K562 (cell line): ENCODE measurements around the gene NPAS3. TPM values are rescaled to one million over a fixed set of nuclear protein-coding genes. Genes with fewer than 3 reads are reported as not detected.

Source experiments
- ATAC-seq: fragments of 200-7000 bp; cut with Tn5 transposase; 3 replicates; pipeline ENCODE4 v1.9.1; 2020; ENCODE audit warnings: moderate library complexity
- BruUV-seq: library from RNA; stranded (reverse); fragments of 400-500 nt; replicated peaks from 2 replicates; lab custom pipeline; 2021; lab: Mats Ljungman, UMichigan
- CTCF ChIA-PET: fragments of 300-600 bp; formaldehyde crosslinking; extraction: SDS; loops from one replicate; lab custom pipeline; 2021; ENCODE audit warnings: low intra/inter-chr PET ratio; lab: Yijun Ruan, JAX
- POLR2A ChIA-PET: fragments of 300-600, 350-650 bp; sonication (Branson Sonifier 250); formaldehyde crosslinking; extraction: SDS; loops from one replicate; lab custom pipeline; 2021; ENCODE audit warnings: antibody characterized with exemption, inconsistent platforms; lab: Yijun Ruan, JAX
- DNase-seq, 4 experiments: peaks; one replicate each; pipeline versions ENCODE4 v3.0.0 to v3.0.0-alpha.2; 2011 to 2018; ENCODE audit warnings: low spot score in 3 of 4, mixed read lengths in 3 of 4; ENCODE audit errors: extremely low read depth in 1 of 4
- FAIRE-seq: peaks from 2 replicates; lab custom pipeline; 2011; peaks lifted over from hg19 to GRCh38; lab: Jason Lieb, UNC
- H2AFZ ChIP-seq: 2 replicates; pipeline ENCODE4 v1.6.0; 2011; ENCODE audit warnings: low read depth, low read length, control low read depth, inconsistent platforms
- H3K27ac ChIP-seq: fragments of 200-600 bp; 3 replicates; pipeline ENCODE4 v1.8.0; 2011; ENCODE audit warnings: low read depth, mild to moderate bottlenecking, control low read depth, inconsistent platforms, low read length, moderate library complexity, mixed read lengths; ENCODE audit errors: extremely low read depth
- H3K27me3 ChIP-seq, 2 experiments: fragments of 300-600 bp in 1 of 2; 2 replicates in 1 of 2; 3 replicates in 1 of 2; pipeline versions ENCODE4 v1.6.0 to v1.8.0; 2011; ENCODE audit warnings: inconsistent platforms in 2 of 2, low read length in 2 of 2, mild to moderate bottlenecking in 1 of 2, mixed read lengths in 1 of 2, moderate library complexity in 1 of 2; ENCODE audit not compliant: control insufficient read depth in 2 of 2, insufficient read depth in 2 of 2
- H3K36me3 ChIP-seq: fragments of 300-600 bp; 3 replicates; pipeline ENCODE4 v1.8.0; 2011; ENCODE audit warnings: mild to moderate bottlenecking, low read length, inconsistent platforms; ENCODE audit not compliant: control insufficient read depth, insufficient read depth
- H3K4me1 ChIP-seq, 2 experiments: fragments of 200-600 bp in 1 of 2; replicated peaks in 1 of 2; 2 replicates in 1 of 2; 3 replicates in 1 of 2; pipeline versions ENCODE4 v1.5.1 to v1.8.0; 2011; ENCODE audit warnings: inconsistent platforms in 2 of 2, low read length in 2 of 2, mild to moderate bottlenecking in 1 of 2, mixed read lengths in 1 of 2, moderate library complexity in 1 of 2; ENCODE audit not compliant: control insufficient read depth in 2 of 2, insufficient read depth in 2 of 2
- H3K4me2 ChIP-seq: 2 replicates; pipeline ENCODE4 v1.6.1; 2011; ENCODE audit warnings: low read length, control low read depth, inconsistent platforms, mixed read lengths; ENCODE audit not compliant: insufficient read depth
- H3K4me3 ChIP-seq: fragments of 200-600 bp; sonication (generic), shearing (Covaris generic); 2 replicates; pipeline ENCODE4 v1.5.1; 2016; ENCODE audit warnings: control low read depth, inconsistent platforms
- H3K79me2 ChIP-seq: fragments of 200-600 bp; 3 replicates; pipeline ENCODE4 v1.8.0; 2011; ENCODE audit warnings: low read length, inconsistent platforms; ENCODE audit not compliant: control insufficient read depth, insufficient read depth
- H3K9ac ChIP-seq, 2 experiments: 2 replicates each; pipeline versions ENCODE4 v1.6.0 to v1.6.1; 2011; ENCODE audit warnings: low read depth in 2 of 2, low read length in 2 of 2, control low read depth in 1 of 2, inconsistent platforms in 1 of 2, mild to moderate bottlenecking in 1 of 2, mixed read lengths in 1 of 2; ENCODE audit not compliant: insufficient read depth in 1 of 2
- H3K9me1 ChIP-seq: one replicate; pipeline ENCODE4 v1.6.0; 2011; ENCODE audit warnings: inconsistent platforms, mild to moderate bottlenecking, low read length, moderate library complexity; ENCODE audit not compliant: control insufficient read depth, insufficient read depth
- H3K9me3 ChIP-seq: replicated peaks from 2 replicates; pipeline ENCODE4 v1.5.1; 2011; ENCODE audit warnings: low read depth, low read length, inconsistent platforms; ENCODE audit not compliant: control insufficient read depth, insufficient read depth
- H4K20me1 ChIP-seq: replicated peaks from 2 replicates; pipeline ENCODE4 v1.6.1; 2011; ENCODE audit warnings: low read length, inconsistent platforms, mixed read lengths; ENCODE audit not compliant: control insufficient read depth, insufficient read depth
- CREBBP ChIP-seq: IDR thresholded peaks from one replicate; pipeline ENCODE4 v1.6.1; 2012; ENCODE audit warnings: low read depth, mild to moderate bottlenecking, control low read depth, inconsistent platforms, low read length
- ELF1 ChIP-seq: fragments of 200-800 bp; sonication (Bioruptor generic); IDR thresholded peaks from 2 replicates; pipeline ENCODE4 v1.6.1; 2016; ENCODE audit warnings: missing genetic modification characterization, missing compliant biosample characterization
- GATA2 ChIP-seq: sonication (generic); formaldehyde crosslinking; IDR thresholded peaks from 2 replicates; pipeline ENCODE4 v1.4.0; 2020; ENCODE audit warnings: mild to moderate bottlenecking, missing genetic modification reagents
- HNRNPL ChIP-seq: fragments of 200-400 bp; formaldehyde crosslinking; IDR thresholded peaks from 2 replicates; pipeline ENCODE4 v1.6.1; 2017; ENCODE audit warnings: low read depth, mild to moderate bottlenecking, low read length
- MCM2 ChIP-seq: fragments of 450-650 bp; IDR thresholded peaks from 2 replicates; pipeline ENCODE4 v1.6.1; 2017; ENCODE audit warnings: low read depth, mild to moderate bottlenecking
- NFIX ChIP-seq: fragments of 250-450 bp; sonication (Bioruptor Pico); IDR thresholded peaks from 2 replicates; pipeline ENCODE4 v1.4.0; 2020; ENCODE audit warnings: low read depth, mild to moderate bottlenecking, moderate library complexity
- NONO ChIP-seq, 2 experiments: fragments of 200-400 bp in 1 of 2; fragments of 450-650 bp in 1 of 2; formaldehyde crosslinking in 1 of 2; IDR thresholded peaks; 2 replicates each; pipeline ENCODE4 v1.6.1; 2017; ENCODE audit warnings: low read depth in 2 of 2, mild to moderate bottlenecking in 2 of 2, moderate library complexity in 2 of 2, low read length in 1 of 2
- POLR3A ChIP-seq: IDR thresholded peaks from 2 replicates; pipeline ENCODE4 v1.6.1; 2011; ENCODE audit warnings: borderline replicate concordance, mild to moderate bottlenecking, moderate library complexity; ENCODE audit not compliant: insufficient read length, insufficient read depth; ENCODE audit errors: extremely low read depth
- RBM39 ChIP-seq: fragments of 200-400 bp; formaldehyde crosslinking; optimal IDR thresholded peaks from 2 replicates; pipeline ENCODE3; 2018; ENCODE audit warnings: low read depth, low read length
- SP1 ChIP-seq: sonication (generic); formaldehyde crosslinking; IDR thresholded peaks from 2 replicates; pipeline ENCODE4 v1.8.1; 2022; ENCODE audit warnings: mild to moderate bottlenecking, missing genetic modification reagents
- TBP ChIP-seq: optimal IDR thresholded peaks from 2 replicates; pipeline ENCODE3; 2011; ENCODE audit warnings: low read depth, low read length, improper control_type of control experiment
- ZC3H11A ChIP-seq: IDR thresholded peaks from 2 replicates; pipeline ENCODE4 v1.6.1; 2012; ENCODE audit warnings: low read depth, low read length, improper control_type of control experiment
- ZEB2 ChIP-seq: fragments of 450-650 bp; IDR thresholded peaks from 2 replicates; pipeline ENCODE4 v1.6.1; 2016
- ZNF140 ChIP-seq: fragments of 250-450 bp; sonication (Bioruptor Pico); IDR thresholded peaks from 2 replicates; pipeline ENCODE4 v1.8.0; 2021; ENCODE audit warnings: moderate library complexity, mild to moderate bottlenecking, inconsistent platforms
- ZNF589 ChIP-seq: fragments of 200-800 bp; sonication (Bioruptor generic); IDR thresholded peaks from 2 replicates; pipeline ENCODE4 v1.6.1; 2016; ENCODE audit warnings: low read depth, missing genetic modification characterization, missing compliant biosample characterization
- WGBS: fragments of 100-300 bp; shearing (Covaris generic); methylation state at CpG from one replicate; pipeline ENCODE4 v1.1.6; 2016; ENCODE audit warnings: low coverage, mixed read lengths; ENCODE audit not compliant: insufficient coverage; ENCODE audit errors: missing lambda C conversion rate; 5-methylcytosine and 5-hydroxymethylcytosine counted together
- in situ Hi-C: fragments of 300-500 bp; cut with MboI; formaldehyde crosslinking; loops from 4 replicates; pipeline ENCODE4 v1.15.0; 2018; ENCODE audit warnings: inconsistent platforms, mixed read lengths
- intact Hi-C: fragments of 100-400 bp; cut with micrococcal nuclease; formaldehyde crosslinking; loops from 2 replicates; pipeline ENCODE4 v1.14.2; 2022
- polyA plus RNA-seq, 8 experiments: library from polyadenylated mRNA; depleted of rRNA in 4 of 8; stranded (reverse) in 5 of 8; unstranded in 3 of 8; fragments of >200 nt; fragmentation: Nextera tagmentation in 2 of 8; fragmentation: Illumina TruSeq in 1 of 8; extraction: Ambion mirVana in 2 of 8; extraction: Trizol in 1 of 8; gene quantifications; 2 replicates each; pipeline versions ENCODE4 v1.2.1 to v1.2.3, GENCODE V29; 2011 to 2014; ENCODE audit warnings: inconsistent platforms in 1 of 8, missing spikeins in 1 of 8
- total RNA-seq, 7 experiments: library from RNA; depleted of rRNA in 6 of 7; stranded (reverse); fragments of >200 nt in 6 of 7; fragmentation: Illumina TruSeq in 2 of 7; extraction: Trizol in 2 of 7; gene quantifications; 2 replicates each; pipeline versions ENCODE4 v1.2.1 to v1.2.3, GENCODE V29; 2011 to 2021; ENCODE audit warnings: low replicate concordance in 1 of 7
- TF ChIP-seq, protein P1 (sequence below): IDR thresholded peaks from 3 replicates; pipeline ENCODE4 v1.6.1; 2011; ENCODE audit warnings: borderline replicate concordance, mild to moderate bottlenecking, moderate library complexity; ENCODE audit not compliant: insufficient read length; ENCODE audit errors: extremely low read depth
- TF ChIP-seq, protein P2 (sequence below): fragments of 450-650 bp; formaldehyde crosslinking; IDR thresholded peaks from 2 replicates; pipeline ENCODE4 v1.4.0; 2020; ENCODE audit warnings: mild to moderate bottlenecking, mixed read lengths

Gene NPAS3
- total and polyA plus RNA-seq, 9 of the 15 experiments (the other 6 are each of a cell fraction or from before 2014, with no cell fraction given), result 0.04 TPM; not detected in 8

DNA sequence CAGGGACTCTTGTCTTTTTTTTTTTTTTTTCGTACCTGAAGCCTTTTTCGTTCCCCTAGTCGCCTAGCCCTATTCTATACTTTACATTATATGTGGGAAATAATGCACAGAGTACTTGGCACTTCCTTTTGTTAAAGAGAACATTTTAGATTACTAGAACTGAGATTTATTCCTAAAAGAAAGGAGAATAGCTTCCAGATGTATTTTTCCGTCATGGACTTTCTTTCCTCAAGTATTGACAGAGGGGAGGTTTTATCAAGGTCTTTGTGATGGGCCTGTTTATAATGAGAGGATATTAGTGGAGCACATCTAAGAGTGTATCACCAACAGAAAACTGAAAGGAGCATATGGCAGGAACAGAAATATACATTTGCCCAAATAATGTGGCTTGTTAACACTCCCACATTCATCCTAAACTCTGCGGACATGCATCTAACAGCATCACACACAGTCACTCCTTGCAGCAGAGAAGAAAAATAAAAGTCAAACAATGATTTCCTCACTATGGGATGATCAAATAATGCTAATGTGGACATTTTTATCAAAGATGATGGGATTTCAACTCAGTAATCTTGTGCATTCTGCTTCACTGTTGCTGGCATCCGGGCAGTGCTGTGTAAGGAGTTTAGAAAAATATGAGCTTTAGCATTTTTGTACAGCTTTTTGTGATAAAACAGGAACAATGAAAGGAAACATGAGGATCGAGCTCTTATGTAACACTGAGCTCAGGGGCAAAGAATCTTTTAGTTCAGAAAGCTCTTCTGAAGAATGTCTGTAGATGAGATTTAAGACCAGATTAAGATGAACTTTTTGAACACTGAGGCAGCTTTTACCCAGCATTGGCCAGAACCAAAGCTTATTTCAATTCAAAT is 829.1 kb downstream of the NPAS3 start:
- Histone ChIP-seq H3K4me2 (no peak overlapping the region), H3K9me1 (no peaks in the 10 kb centered on the region), H3K4me3 (no peak overlapping the region), H3K4me1 (no peaks in the 10 kb centered on the region), H4K20me1 (no peaks in the 10 kb centered on the region), H3K9ac (no peak overlapping the region), H3K27me3 (peaks cover 3% of the 10 kb centered on the region in 2 experiments; a peak in 2 of 5 replicates), H3K9me3 (no peaks in the 10 kb centered on the region), H3K27ac (no peak overlapping the region), H2AFZ (no peak overlapping the region), H3K79me2 (no peaks in the 10 kb centered on the region), H3K36me3 (no peaks in the 10 kb centered on the region)
- intact Hi-C loops (no loop called here), in situ Hi-C loops (no loop called here)
- 0% methylated on average over 4 of the region's 7 CpGs for WGBS
- POLR2A ChIA-PET, result interaction anchor here (0.6 to 1.8 kb wide), 3 partner anchors 10 to 663 kb away, joined by 3 to 4 read pairs (median 4); no protein-coding TSS in a partner anchor
- BruUV-seq, result no TSS peak
- DNase-seq (no peak), FAIRE-seq (no peak), ATAC-seq (no peak)
- CTCF ChIA-PET, result no interaction called here
- TF ChIP-seq, protein P1, sequence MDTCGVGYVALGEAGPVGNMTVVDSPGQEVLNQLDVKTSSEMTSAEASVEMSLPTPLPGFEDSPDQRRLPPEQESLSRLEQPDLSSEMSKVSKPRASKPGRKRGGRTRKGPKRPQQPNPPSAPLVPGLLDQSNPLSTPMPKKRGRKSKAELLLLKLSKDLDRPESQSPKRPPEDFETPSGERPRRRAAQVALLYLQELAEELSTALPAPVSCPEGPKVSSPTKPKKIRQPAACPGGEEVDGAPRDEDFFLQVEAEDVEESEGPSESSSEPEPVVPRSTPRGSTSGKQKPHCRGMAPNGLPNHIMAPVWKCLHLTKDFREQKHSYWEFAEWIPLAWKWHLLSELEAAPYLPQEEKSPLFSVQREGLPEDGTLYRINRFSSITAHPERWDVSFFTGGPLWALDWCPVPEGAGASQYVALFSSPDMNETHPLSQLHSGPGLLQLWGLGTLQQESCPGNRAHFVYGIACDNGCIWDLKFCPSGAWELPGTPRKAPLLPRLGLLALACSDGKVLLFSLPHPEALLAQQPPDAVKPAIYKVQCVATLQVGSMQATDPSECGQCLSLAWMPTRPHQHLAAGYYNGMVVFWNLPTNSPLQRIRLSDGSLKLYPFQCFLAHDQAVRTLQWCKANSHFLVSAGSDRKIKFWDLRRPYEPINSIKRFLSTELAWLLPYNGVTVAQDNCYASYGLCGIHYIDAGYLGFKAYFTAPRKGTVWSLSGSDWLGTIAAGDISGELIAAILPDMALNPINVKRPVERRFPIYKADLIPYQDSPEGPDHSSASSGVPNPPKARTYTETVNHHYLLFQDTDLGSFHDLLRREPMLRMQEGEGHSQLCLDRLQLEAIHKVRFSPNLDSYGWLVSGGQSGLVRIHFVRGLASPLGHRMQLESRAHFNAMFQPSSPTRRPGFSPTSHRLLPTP, result no peak
- TF ChIP-seq MCM2 (no peak), ZNF140 (no peak), HNRNPL (no peak), ZNF589 (CRISPR knock-in tag) (no peak), ELF1 (tag) (no peak), SP1 (CRISPR knock-in tag) (no peak), POLR3A (no peak), GATA2 (CRISPR knock-in tag) (no peak), CREBBP (no peak), NFIX (no peak), ZEB2 (no peak), NONO (IDR thresholded peaks at IDR 0.05; ENCODE audit: low read depth in 2 of 2, low read length in 1 of 2) (no peak), ZC3H11A (no peak), TBP (no peak), RBM39 (no peak)
- TF ChIP-seq, protein P2, sequence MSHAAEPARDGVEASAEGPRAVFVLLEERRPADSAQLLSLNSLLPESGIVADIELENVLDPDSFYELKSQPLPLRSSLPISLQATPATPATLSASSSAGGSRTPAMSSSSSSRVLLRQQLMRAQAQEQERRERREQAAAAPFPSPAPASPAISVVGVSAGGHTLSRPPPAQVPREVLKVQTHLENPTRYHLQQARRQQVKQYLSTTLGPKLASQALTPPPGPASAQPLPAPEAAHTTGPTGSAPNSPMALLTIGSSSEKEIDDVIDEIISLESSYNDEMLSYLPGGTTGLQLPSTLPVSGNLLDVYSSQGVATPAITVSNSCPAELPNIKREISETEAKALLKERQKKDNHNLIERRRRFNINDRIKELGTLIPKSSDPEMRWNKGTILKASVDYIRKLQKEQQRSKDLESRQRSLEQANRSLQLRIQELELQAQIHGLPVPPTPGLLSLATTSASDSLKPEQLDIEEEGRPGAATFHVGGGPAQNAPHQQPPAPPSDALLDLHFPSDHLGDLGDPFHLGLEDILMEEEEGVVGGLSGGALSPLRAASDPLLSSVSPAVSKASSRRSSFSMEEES (CRISPR knock-in tag), result no peak
